HepG2 (cell line): ENCODE measurements around the gene NDUFB8. TPM values are rescaled to one million over a fixed set of nuclear protein-coding genes. Genes with fewer than 3 reads are reported as not detected.

Experiments
- ADNP ChIP-seq: sonication (generic); formaldehyde crosslinking; IDR thresholded peaks from 2 replicates; pipeline ENCODE4 v1.4.0; 2020; ENCODE audit warnings: missing genetic modification reagents
- DMAP1 ChIP-seq: IDR thresholded peaks from 2 replicates; pipeline ENCODE4 v1.6.1; 2016
- EEA1 ChIP-seq: sonication (generic); formaldehyde crosslinking; IDR thresholded peaks from 2 replicates; pipeline ENCODE4 v1.5.1; 2020; ENCODE audit warnings: mild to moderate bottlenecking, missing genetic modification reagents, borderline replicate concordance
- FOSL2 ChIP-seq: sonication (generic); formaldehyde crosslinking; IDR thresholded peaks from 2 replicates; pipeline ENCODE4 v1.4.0; 2020; ENCODE audit warnings: missing genetic modification reagents
- FOXC1 ChIP-seq: sonication (generic); formaldehyde crosslinking; IDR thresholded peaks from 2 replicates; pipeline ENCODE4 v1.8.0; 2022; ENCODE audit warnings: mild to moderate bottlenecking, missing genetic modification reagents, borderline replicate concordance
- HBP1 ChIP-seq: IDR thresholded peaks from 2 replicates; pipeline ENCODE4 v1.6.1; 2016; ENCODE audit warnings: low read depth, control low read depth
- NRL ChIP-seq: sonication (generic); formaldehyde crosslinking; IDR thresholded peaks from 2 replicates; pipeline ENCODE4 v1.5.0; 2020; ENCODE audit warnings: missing genetic modification reagents, mild to moderate bottlenecking, moderate library complexity, borderline replicate concordance
- RBM22 ChIP-seq: fragments of 200-400 bp; formaldehyde crosslinking; optimal IDR thresholded peaks from 2 replicates; pipeline ENCODE3; 2017; ENCODE audit warnings: mild to moderate bottlenecking, low read length, moderate library complexity
- RXRA ChIP-seq: sonication (generic); formaldehyde crosslinking; IDR thresholded peaks from 2 replicates; pipeline ENCODE4 v1.5.1; 2020; ENCODE audit warnings: missing genetic modification reagents
- SIN3A ChIP-seq: IDR thresholded peaks from 2 replicates; pipeline ENCODE4 v1.6.1; 2011; ENCODE audit warnings: low read depth, mild to moderate bottlenecking, control low read depth, low read length, borderline replicate concordance
- SIX4 ChIP-seq: sonication (generic); formaldehyde crosslinking; IDR thresholded peaks from 2 replicates; pipeline ENCODE4 v1.4.0; 2020; ENCODE audit warnings: missing genetic modification reagents
- SRY ChIP-seq: sonication (generic); formaldehyde crosslinking; IDR thresholded peaks from 2 replicates; pipeline ENCODE4 v1.8.0; 2022; ENCODE audit warnings: mild to moderate bottlenecking, missing genetic modification reagents
- TRAFD1 ChIP-seq: sonication (generic); formaldehyde crosslinking; IDR thresholded peaks from 2 replicates; pipeline ENCODE4 v1.5.1; 2020; ENCODE audit warnings: missing genetic modification reagents, mild to moderate bottlenecking, borderline replicate concordance
- ZBTB44 ChIP-seq: sonication (generic); formaldehyde crosslinking; IDR thresholded peaks from 2 replicates; pipeline ENCODE4 v1.4.0; 2020; ENCODE audit warnings: missing genetic modification reagents
- ZFP41 ChIP-seq: sonication (generic); formaldehyde crosslinking; IDR thresholded peaks from 2 replicates; pipeline ENCODE4 v1.4.0; 2020; ENCODE audit warnings: mild to moderate bottlenecking, missing genetic modification reagents, borderline replicate concordance
- ZGPAT ChIP-seq: IDR thresholded peaks from 2 replicates; pipeline ENCODE4 v1.6.1; 2016; ENCODE audit warnings: mild to moderate bottlenecking
- ZNF18 ChIP-seq: sonication (generic); formaldehyde crosslinking; IDR thresholded peaks from 2 replicates; pipeline ENCODE4 v1.8.0; 2022; ENCODE audit warnings: mild to moderate bottlenecking, missing genetic modification reagents; ENCODE audit not compliant: insufficient replicate concordance
- ZNF263 ChIP-seq: sonication (generic); formaldehyde crosslinking; IDR thresholded peaks from 2 replicates; pipeline ENCODE4 v1.4.0; 2020; ENCODE audit warnings: missing genetic modification reagents
- ZNF382 ChIP-seq: sonication (generic); formaldehyde crosslinking; IDR thresholded peaks from 2 replicates; pipeline ENCODE4 v1.5.0; 2020; ENCODE audit warnings: missing genetic modification reagents, mild to moderate bottlenecking, borderline replicate concordance
- ZNF446 ChIP-seq: sonication (generic); formaldehyde crosslinking; IDR thresholded peaks from 2 replicates; pipeline ENCODE4 v1.5.0; 2020; ENCODE audit warnings: mild to moderate bottlenecking, missing genetic modification reagents
- ZNF7 ChIP-seq: IDR thresholded peaks from 2 replicates; pipeline ENCODE4 v1.6.1; 2016; ENCODE audit warnings: missing biosample characterization, missing genetic modification reagents
- ZNF839 ChIP-seq: sonication (generic); formaldehyde crosslinking; IDR thresholded peaks from 2 replicates; pipeline ENCODE4 v1.4.0; 2020; ENCODE audit warnings: missing genetic modification reagents, mild to moderate bottlenecking, borderline replicate concordance
- ZNF883 ChIP-seq: sonication (generic); formaldehyde crosslinking; IDR thresholded peaks from 2 replicates; pipeline ENCODE4 v1.5.1; 2020; ENCODE audit warnings: mild to moderate bottlenecking, missing genetic modification reagents; ENCODE audit errors: not compliant biosample characterization
- polyA plus RNA-seq, 8 experiments: library from polyadenylated mRNA; depleted of rRNA in 3 of 8; stranded (reverse) in 7 of 8; unstranded in 1 of 8; fragments of >200 nt; fragmentation: Illumina TruSeq in 4 of 8; extraction: Trizol in 4 of 8; gene quantifications; 2 replicates each; pipeline versions ENCODE4 v1.2.1 to v1.2.3, GENCODE V29; 2011 to 2016; ENCODE audit warnings: low read depth in 4 of 8, missing spikeins in 1 of 8, mixed read lengths in 1 of 8; ENCODE audit not compliant: insufficient read depth in 1 of 8
- total RNA-seq, 5 experiments: library from RNA; depleted of rRNA; stranded (reverse); fragments of >200 nt; fragmentation: Illumina TruSeq; extraction: Trizol; gene quantifications; 2 replicates each; pipeline ENCODE4 v1.2.3, GENCODE V29; 2016; ENCODE audit warnings: low read depth in 1 of 5

The NDUFB8 gene
- total and polyA plus RNA-seq, 2 of the 13 experiments (the other 11 are each of a cell fraction or from before 2014, with no cell fraction given) = 210 to 216 TPM

- no peak for TF ChIP-seq TRAFD1 (CRISPR knock-in tag)
- no peak for TF ChIP-seq FOSL2
- TF ChIP-seq ZFP41 = no peak
- peak; percentile 58; the same call in 1 of the 2 replicates for TF ChIP-seq ZGPAT (CRISPR knock-in tag)
- no peak for TF ChIP-seq EEA1 (CRISPR knock-in tag)
- TF ChIP-seq ZNF7 = no peak
- TF ChIP-seq ZNF382 = no peak
- TF ChIP-seq ADNP (CRISPR knock-in tag) = no peak
- TF ChIP-seq DMAP1 (CRISPR knock-in tag) = no peak
- no peak for TF ChIP-seq HBP1 (CRISPR knock-in tag)
- no peak for TF ChIP-seq ZNF18
- peak; percentile 24; the same call in 1 of the 2 replicates for TF ChIP-seq RXRA (CRISPR knock-in tag)
- peak; percentile 95 for TF ChIP-seq NRL (CRISPR knock-in tag)
- TF ChIP-seq RBM22 = no peak
- peak; percentile 57 for TF ChIP-seq ZNF883 (CRISPR knock-in tag)
- TF ChIP-seq ZNF446 (CRISPR knock-in tag) = no peak
- peak; percentile 82 for TF ChIP-seq ZNF263 (CRISPR knock-in tag)
- no peak for TF ChIP-seq SIN3A
- TF ChIP-seq ZNF839 = 0 out of 2 replicates have a peak, but pooled peaks have one; percentile 58
- no peak for TF ChIP-seq FOXC1 (CRISPR knock-in tag)
- TF ChIP-seq SIX4 (CRISPR knock-in tag) = no peak
- 0 out of 2 replicates have a peak, but pooled peaks have one; percentile 52 for TF ChIP-seq SRY
- no peak for TF ChIP-seq ZBTB44 (CRISPR knock-in tag)
These were observed 47.4 kb downstream of the NDUFB8 start (continued) for GRCh38 chr10:100482181-100482833.
